ENCODE results near the gene ACP3.

- TF ChIP-seq CTCF (IDR thresholded peaks at IDR 0.05; ENCODE audit: insufficient read depth, low read length, poor library complexity, severe bottlenecking) (no peak), EZH2phosphoT487 (conservative IDR thresholded peaks at IDR 0.05; ENCODE audit: low read length) (no peak)
Measured at GRCh38 chr3:132311316-132311715, 5.9 kb upstream of the ACP3 start.

All from SU-DHL-6 (cell line).